Parathyroid adenoma (tissue), 2 donors: ENCODE results near the gene LARP1B.

Experiments used
- H2AFZ ChIP-seq: fragments of 300-600 bp; sonication (generic); one replicate; pipeline ENCODE4 v1.7.0; 2017; ENCODE audit warnings: antibody characterized with exemption, mild to moderate bottlenecking
- H3K27ac ChIP-seq: fragments of 300-600 bp; sonication (generic); one replicate; pipeline ENCODE4 v1.7.0; 2017
- H3K27me3 ChIP-seq: fragments of 300-600 bp; sonication (generic); one replicate; pipeline ENCODE4 v1.7.0; 2017; ENCODE audit warnings: low read length; ENCODE audit not compliant: control insufficient read depth, insufficient read depth
- H3K36me3 ChIP-seq: fragments of 300-600 bp; sonication (generic); one replicate; pipeline ENCODE4 v1.7.0; 2017; ENCODE audit warnings: low read length; ENCODE audit not compliant: control insufficient read depth, insufficient read depth
- H3K4me1 ChIP-seq: fragments of 300-600 bp; sonication (generic); one replicate; pipeline ENCODE4 v1.7.0; 2017; ENCODE audit warnings: control low read depth
- H3K4me2 ChIP-seq: fragments of 300-600 bp; sonication (generic); one replicate; pipeline ENCODE4 v1.7.0; 2017; ENCODE audit warnings: low read length
- H3K4me3 ChIP-seq: fragments of 300-600 bp; sonication (generic); one replicate; pipeline ENCODE4 v1.7.0; 2017; ENCODE audit warnings: low read depth, low read length
- H3K79me2 ChIP-seq: fragments of 300-600 bp; sonication (generic); one replicate; pipeline ENCODE4 v1.7.0; 2017; ENCODE audit warnings: control low read depth
- H3K9ac ChIP-seq: fragments of 300-600 bp; sonication (generic); one replicate; pipeline ENCODE4 v1.7.0; 2017; ENCODE audit warnings: mild to moderate bottlenecking
- H3K9me3 ChIP-seq: fragments of 300-600 bp; sonication (generic); one replicate; pipeline ENCODE4 v1.7.0; 2017; ENCODE audit warnings: low read length; ENCODE audit not compliant: control insufficient read depth
- CTCF ChIP-seq: fragments of 300-600 bp; sonication (generic); IDR thresholded peaks from one replicate; pipeline ENCODE4 v1.7.0; 2017; ENCODE audit warnings: antibody characterized with exemption, mild to moderate bottlenecking
- donor health status: primary hyperparathyroidism.

Gene LARP1B

GRCh38 chr4:128177498-128177897 lies 116.4 kb downstream of the LARP1B start:
- Histone ChIP-seq H3K9me3 (no peaks in the 10 kb centered on the region), H2AFZ (no peak overlapping the region), H3K4me2 (no peak overlapping the region), H3K79me2 (no peaks in the 10 kb centered on the region), H3K9ac (no peak overlapping the region), H3K36me3 (no peaks in the 10 kb centered on the region), H3K4me3 (no peak overlapping the region), H3K4me1 (no peaks in the 10 kb centered on the region), H3K27me3 (no peaks in the 10 kb centered on the region), H3K27ac (no peak overlapping the region)
- TF ChIP-seq CTCF: no peak

- Histone ChIP-seq H3K4me3 (no peak overlapping the region), H2AFZ (no peak overlapping the region), H3K27ac (no peak overlapping the region), H3K4me2 (no peak overlapping the region), H3K4me1 (no peaks in the 10 kb centered on the region), H3K27me3 (no peaks in the 10 kb centered on the region), H3K36me3 (no peaks in the 10 kb centered on the region), H3K9ac (no peak overlapping the region), H3K9me3 (no peaks in the 10 kb centered on the region), H3K79me2 (no peaks in the 10 kb centered on the region)
- TF ChIP-seq CTCF: no peak
Measured at GRCh38 chr4:128186623-128187022, 125.5 kb downstream of the LARP1B start.

GRCh38 chr4:128191115-128191781 lies 130.1 kb downstream of the LARP1B start:
- H3K9me3 ChIP-seq: no peaks in the 10 kb centered on the region
- H3K4me3 ChIP-seq: no peak overlapping the region
- TF ChIP-seq CTCF: peak; percentile 69
- H3K27ac ChIP-seq: no peak overlapping the region
- no peak overlapping the region for H3K9ac ChIP-seq
- no peaks in the 10 kb centered on the region for H3K36me3 ChIP-seq
- H3K79me2 ChIP-seq: no peaks in the 10 kb centered on the region
- no peaks in the 10 kb centered on the region for H3K27me3 ChIP-seq
- H2AFZ ChIP-seq: no peak overlapping the region
- no peaks in the 10 kb centered on the region for H3K4me1 ChIP-seq
- no peak overlapping the region for H3K4me2 ChIP-seq

- no peak overlapping the region for H3K27ac ChIP-seq
- TF ChIP-seq CTCF: no peak
- no peaks in the 10 kb centered on the region for H3K36me3 ChIP-seq
- H3K4me1 ChIP-seq: no peaks in the 10 kb centered on the region
- H3K4me2 ChIP-seq: no peak overlapping the region
- no peak overlapping the region for H3K9ac ChIP-seq
- no peak overlapping the region for H3K4me3 ChIP-seq
- H2AFZ ChIP-seq: no peak overlapping the region
- H3K9me3 ChIP-seq: no peaks in the 10 kb centered on the region
- no peaks in the 10 kb centered on the region for H3K27me3 ChIP-seq
- no peaks in the 10 kb centered on the region for H3K79me2 ChIP-seq
Measured at GRCh38 chr4:128220286-128221235, 159.4 kb downstream of the LARP1B start.
